NCI-H82 treated with DMSO at 0.1 percent for 48 hours (cell line): ENCODE results near the gene BAMBI.

ENCODE experiments used
- DNase-seq: peaks from one replicate; lab custom pipeline; 2025; ENCODE audit not compliant: unreplicated experiment; lab: John Stamatoyannopoulos, UW

The BAMBI gene

GRCh38 chr10:28704464-28705161 is 27.3 kb downstream of the BAMBI start:
- DNase-seq, result no peak

DNA sequence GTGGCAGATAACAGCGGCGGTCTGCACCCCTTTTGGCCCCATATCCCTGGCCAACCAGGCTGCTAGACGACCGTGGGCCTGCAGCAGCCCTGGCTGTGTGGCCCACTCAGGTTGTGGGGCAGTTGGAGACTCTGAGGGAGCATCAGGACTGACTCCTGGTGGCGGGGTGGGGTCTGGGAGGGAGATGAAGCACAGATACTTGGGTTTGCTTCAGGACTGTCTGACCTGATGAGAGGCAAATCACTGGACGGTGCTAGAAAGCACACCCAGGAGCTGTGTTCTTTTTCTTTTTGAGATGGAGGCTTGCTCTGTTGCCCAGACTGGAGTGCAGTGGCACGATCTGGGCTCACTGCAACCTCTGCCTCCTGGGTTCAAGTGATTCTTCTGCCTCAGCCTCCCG is 28.2 kb downstream of the BAMBI start:
- no peak for DNase-seq

DNA sequence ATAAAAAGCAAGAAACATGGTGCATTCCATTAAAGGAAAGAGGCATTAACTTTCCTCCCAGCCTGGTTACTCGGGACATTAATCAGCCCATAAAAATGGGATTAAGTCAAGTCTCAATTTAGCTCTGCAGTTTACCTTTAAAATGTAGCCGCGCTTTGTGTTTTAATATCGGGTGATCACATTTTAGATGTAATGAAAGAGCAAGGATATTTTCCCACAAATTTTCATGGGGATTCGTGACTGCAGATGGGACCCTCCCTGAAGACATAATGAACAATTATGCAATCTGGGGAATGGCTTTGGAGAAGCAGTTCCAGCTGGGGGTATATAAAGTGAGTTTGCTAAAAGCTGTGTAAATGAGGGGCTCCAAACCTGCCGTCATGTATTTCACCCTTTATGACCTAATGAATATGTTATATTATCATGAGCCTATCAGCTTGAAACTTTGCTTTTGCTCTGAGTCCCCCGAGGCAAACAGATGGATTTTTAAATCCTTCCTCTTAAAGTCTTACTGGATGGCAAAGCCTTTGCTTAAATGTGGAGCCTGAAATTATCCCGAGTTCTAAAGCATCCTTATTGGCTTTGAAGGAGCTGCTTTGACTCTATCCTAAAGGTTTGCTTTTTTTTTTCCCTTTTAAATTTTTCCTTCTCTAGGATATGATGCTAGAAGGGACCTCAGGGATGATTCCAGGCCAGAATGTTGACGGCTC is 31.8 kb downstream of the BAMBI start:
- DNase-seq, result no peak

DNA sequence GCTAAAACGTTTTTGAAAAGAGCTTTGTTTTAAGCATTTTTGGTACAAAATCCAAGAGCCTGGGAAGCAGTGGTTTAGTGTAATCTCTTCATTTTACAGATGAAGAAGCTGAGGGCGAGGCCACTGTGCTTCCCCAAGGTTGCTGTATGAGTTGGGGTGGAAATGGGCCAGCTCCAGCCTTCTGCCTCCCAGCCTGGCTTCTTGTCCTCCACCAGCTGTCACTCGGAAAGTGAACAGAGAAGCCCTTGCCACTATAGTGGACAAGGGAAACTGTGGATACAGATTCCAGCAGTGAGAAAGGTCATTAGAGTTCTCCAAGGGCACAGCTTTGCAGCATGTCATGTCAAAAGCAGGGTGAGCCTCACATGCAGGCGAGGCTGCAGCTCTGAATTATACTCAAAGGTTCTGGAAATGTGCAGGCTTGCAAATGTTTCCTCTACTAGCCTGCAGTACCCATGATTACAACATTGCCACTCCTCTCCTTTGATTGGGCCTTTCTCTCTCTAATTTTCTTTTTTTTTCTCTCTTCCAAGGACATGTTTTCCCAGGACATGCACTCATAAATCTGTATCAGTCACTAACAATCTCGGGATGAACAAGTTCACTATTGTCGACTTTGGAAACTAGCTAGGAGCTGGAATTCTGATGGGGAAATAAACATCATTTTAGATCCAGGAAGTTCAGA is 33.0 kb downstream of the BAMBI start:
- no peak for DNase-seq

DNA sequence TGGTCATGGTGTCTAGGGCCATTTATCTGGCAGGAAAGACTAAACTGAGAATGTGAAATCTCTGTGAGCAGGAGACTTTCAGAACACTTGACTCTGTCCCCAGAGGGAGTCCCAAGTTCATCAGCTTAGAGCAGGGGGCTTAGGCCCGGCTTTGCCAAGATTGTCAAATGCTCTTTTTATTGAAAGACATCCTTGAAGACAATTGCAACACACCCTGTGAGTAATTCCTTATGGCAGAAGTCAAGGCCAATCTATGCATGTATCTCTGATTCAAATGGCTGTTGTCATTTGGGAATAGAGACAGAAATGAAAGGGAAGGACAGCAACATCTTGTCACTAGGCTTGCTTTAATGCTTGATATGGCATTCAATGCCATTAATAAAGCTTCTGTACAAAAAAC is 33.7 kb downstream of the BAMBI start:
- DNase-seq, result no peak

- DNase-seq, result no peak
Measured at GRCh38 chr10:28711776-28712175, 34.5 kb downstream of the BAMBI start.

DNA sequence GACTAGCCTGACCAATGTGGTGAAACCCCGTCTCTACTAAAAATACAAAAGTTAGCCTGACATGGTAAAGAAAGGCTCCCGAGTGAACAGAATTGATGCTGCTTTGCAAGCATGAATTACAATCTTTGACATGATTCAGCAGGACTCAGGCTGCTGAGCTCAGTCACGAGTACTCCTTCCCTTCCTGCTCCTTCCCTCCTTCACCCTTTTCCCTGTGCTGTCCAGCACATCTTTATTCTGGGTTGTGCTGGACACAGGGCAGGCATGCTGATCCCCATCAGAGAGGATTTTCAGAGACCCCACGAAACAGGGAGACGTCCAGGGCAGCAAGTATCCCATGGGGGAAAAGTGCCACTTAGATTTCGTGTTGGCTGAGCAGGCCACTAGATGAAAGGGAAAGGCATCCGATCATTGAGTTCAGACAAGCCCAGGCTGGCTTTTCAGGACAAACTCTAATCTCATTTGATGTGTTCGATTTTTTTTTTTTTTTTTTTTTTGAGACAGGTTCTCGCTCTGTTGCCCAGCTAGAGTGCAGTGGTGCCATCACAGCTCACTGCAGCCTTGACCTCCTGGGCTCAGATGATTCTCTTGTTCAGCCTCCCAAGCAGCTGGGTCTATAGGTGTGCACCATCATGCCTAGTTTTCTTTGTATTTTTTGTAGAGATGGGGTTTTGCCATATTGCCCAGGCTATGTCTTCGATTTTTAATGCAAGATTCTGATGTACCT is 36.5 kb downstream of the BAMBI start:
- DNase-seq, result no peak

DNA sequence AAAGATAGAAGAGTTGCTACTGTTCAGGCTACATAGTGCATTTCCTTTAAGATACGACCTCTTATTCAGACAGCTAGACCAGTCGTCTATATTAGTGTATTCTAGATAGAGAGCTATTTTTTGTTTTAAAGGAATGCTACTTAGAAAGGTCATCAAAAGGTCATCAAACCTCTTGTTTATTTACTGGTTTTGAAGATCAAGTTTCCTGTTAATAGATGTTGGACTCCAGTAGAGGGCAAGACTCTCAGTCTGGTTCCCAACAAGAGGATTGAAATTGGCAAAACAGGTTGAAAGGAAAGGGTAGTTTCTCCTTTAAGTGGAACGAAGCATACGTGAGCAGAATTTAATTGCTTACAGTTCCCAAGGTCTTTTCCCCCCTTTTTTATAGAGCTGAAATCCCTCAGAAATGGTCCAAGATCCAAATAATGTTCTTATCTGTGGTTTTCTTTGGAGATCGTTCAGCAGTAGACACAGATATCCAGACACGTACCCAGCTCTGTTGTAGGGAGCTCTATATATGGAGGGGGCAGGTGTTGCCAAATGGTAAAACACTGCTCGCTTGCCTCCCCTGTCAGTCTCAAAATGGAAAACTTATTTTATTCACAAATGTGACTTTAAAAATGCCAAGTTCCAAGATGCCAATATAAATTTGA is 37.2 kb downstream of the BAMBI start:
- DNase-seq, result no peak

DNA sequence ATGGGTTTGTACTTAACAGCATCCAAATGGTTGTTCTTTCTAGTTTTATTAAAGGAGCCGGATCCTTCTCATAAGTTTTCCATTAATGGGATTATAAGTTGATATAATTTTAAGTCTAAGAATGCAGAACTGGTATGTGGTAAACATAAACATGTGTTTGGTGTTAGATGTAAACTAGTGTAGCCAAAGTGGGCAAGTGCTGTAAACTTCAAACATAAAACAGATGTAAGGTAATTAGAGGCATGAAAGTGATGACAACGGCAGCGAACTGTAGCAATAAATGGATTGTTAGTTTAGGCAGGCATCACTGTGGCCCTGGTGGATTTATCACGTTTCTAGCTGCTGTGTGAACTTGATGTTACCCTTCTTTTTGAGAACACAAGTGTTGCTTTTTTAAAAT is 37.9 kb downstream of the BAMBI start:
- DNase-seq, result no peak

DNA sequence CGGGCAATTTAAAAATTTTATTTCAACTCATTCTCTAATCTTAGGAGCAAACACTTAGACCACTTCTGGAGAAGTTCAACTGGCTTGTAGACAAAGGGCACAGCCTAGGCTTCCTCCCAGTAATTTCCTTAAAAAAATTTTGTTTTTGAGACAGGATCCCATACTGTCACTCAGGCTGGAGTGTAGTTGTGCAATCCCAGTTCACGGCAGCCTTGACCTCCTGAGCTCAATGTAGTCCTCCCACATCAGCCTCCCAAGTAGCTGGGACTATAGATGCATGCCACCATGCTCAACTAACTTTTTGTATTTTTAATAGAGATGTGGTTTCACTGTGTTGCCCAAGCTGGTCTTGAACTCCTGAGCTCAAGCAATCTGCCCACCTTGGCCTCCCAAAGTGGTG is 38.4 kb downstream of the BAMBI start:
- no peak for DNase-seq

DNA sequence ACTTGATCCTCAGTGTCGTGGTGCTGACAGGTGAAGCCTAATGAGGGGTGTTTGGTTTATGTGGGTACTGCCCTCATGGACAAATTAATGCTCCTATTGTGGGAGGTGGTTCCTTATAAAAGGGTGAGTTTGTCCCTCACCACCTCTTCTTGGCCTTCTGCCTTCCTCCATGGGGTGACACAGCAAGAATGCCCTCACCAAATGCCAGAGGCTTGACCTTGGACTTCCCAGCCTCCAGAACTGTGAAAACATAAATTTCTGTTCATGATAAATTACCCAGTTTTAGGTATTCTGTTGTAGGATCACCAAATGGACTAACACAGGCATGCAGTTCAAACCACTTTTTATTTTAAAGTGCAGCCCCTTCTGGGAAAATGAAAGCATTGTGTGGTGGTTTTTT is 39.4 kb downstream of the BAMBI start:
- DNase-seq, result no peak

GRCh38 chr10:28717656-28718201 is 40.4 kb downstream of the BAMBI start:
- DNase-seq, result no peak

DNA sequence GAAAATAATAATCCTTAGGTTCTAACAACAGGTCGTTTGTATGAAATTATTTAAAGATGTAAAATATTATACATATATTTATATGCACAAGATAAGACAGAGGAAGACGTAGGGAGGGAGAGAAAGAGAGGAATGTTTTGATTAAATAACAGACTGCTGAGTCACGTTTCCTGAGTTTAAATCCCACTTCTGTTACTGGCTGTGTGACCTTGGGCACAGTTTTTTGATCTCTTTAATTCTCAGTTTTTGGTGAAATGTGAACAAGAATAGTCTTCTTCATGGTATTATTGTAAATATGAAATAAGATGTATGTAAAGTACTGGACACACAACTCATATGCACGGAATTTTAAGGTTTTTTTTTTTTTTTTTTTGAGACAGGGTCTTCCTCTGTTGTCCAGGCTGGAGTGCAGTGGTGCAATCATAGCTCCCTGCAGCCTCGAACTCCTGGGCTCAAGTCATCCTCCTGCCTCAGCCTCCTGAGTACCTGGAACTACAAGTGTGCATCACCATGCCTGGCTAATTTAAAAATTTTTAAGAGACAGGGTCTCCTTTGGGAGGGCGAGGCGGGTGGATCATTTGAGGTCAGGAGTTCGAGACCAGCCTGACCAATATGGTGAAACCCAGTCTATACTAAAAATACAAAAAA is 42.6 kb downstream of the BAMBI start:
- no peak for DNase-seq

DNA sequence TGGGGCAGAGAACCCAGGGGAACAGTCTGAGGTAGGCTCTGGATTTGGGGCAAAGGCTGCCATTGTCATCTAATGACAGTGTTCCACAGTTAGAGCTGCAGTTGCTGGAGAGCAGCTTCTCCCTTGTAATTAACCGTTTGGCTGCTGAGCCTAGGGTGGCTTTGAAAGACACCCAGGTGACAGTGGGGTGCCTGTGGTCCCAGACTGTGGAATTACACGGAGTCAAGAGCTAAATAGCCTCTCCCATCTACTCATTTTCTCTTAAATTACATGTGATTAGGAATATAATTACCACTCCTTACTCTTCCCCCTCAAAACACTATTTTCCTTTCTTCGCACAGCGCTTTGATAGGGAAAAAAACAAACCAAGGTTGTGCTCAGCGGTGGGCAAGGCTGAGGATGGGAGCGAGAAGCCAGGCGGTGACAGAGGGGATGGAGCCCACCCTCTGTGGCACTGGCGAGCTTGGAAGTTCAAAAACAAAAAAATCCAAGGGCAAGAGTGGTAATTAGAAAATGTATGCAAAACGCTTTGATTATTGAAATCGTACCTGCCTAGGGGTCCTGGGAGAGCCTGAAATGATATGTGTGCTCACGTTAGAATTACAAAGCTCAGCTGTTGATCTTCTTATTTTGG is 44.1 kb downstream of the BAMBI start:
- no peak for DNase-seq

- no peak for DNase-seq
Measured at GRCh38 chr10:28722065-28722803, 44.9 kb downstream of the BAMBI start.

- DNase-seq, result no peak
Measured at GRCh38 chr10:28728366-28728765, 51.0 kb downstream of the BAMBI start.

DNA sequence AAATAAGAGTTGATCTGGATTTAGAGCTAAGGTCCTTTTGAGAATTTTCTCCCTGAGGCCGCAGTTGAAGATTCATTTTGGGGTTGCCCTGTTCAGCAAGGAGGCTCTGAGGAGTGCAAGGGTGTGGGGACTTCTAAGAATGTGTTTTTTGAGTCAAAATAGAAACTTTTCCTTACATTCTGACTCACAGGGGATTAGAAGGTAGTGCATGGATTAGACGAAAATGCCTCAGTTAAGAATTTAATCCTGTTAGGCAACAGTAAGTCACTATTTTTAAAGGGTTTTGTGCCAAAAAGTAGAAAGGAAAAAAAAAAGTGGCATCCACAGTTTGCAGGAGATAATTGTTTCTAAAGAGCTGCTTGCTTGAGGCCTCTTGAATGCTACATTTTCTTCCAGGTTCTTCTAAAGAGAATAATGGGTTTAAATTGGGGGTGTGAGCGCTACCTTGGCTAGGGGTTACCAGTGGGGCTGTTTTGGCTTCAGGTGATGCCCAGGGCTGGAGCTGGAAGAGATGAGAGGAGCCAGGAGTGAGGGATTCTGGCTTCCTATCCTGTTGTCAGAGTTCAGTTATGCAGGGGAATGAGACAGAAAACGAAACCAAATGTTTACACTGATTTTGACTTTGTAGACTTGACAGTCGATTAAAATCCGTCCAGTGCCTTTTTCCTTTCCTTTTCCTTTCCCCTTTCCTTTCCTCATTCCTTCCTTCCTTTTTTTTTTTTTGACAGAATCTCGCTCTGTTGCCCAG is 52.9 kb downstream of the BAMBI start:
- no peak for DNase-seq

DNA sequence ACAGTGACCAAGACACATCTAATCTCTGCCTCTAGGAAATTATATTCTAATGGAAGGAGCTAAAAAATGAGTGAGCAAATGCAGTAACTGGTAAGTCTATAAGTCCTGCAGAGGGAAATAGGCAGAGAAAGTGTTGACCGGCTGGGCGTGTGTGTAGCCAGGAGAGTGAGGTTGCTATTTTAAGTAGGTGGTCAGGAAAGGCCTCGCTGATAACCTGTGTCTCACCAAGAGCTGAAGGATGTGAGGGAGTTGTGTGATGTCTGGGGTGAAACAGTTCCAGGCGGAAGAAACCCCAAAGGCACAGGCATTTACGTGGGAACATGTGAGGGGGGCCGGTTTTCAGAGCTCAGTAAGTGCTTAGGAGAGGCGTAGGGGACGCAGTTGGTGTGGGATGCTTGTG is 54.8 kb downstream of the BAMBI start:
- DNase-seq, result no peak
